ENCODE data around the gene MON1A.

Gene MON1A

GRCh38 chr3:49900491-49901153 lies 29.0 kb downstream of the MON1A start:
- H3K4me3 ChIP-seq (ENCODE audit: insufficient read depth, low read length, poor library complexity, severe bottlenecking): no peak overlapping the region
- no peaks in the 10 kb centered on the region for H4K20me1 ChIP-seq (ENCODE audit: low read depth, low read length)
- no peaks in the 10 kb centered on the region for H3K79me2 ChIP-seq (ENCODE audit: insufficient read depth, low read length)
- H3K27ac ChIP-seq (ENCODE audit: low read depth, low read length): no peak overlapping the region
- no peaks in the 10 kb centered on the region for H3K9me3 ChIP-seq (ENCODE audit: insufficient read depth, low read length)
- no peaks in the 10 kb centered on the region for H3K9me2 ChIP-seq (replicated peaks; ENCODE audit: insufficient read depth, low read length)
- no peak overlapping the region for H3K4me2 ChIP-seq (ENCODE audit: low read depth, low read length, poor library complexity, severe bottlenecking)
- no peak overlapping the region for H3K9ac ChIP-seq (ENCODE audit: low read length)
- H2AFZ ChIP-seq (ENCODE audit: low read depth, low read length, severe bottlenecking): no peak overlapping the region
- no peaks in the 10 kb centered on the region for H3K27me3 ChIP-seq (ENCODE audit: low read length)
- H3K36me3 ChIP-seq (ENCODE audit: low read length): no peaks in the 10 kb centered on the region
- H3F3A ChIP-seq (ENCODE audit: insufficient read depth): no peaks in the 10 kb centered on the region
- no peak for TF ChIP-seq CTCF (IDR thresholded peaks at IDR 0.05; ENCODE audit: insufficient read depth, low read length, poor library complexity, severe bottlenecking)
- no peak for TF ChIP-seq EZH2phosphoT487 (conservative IDR thresholded peaks at IDR 0.05; ENCODE audit: low read length)

- Histone ChIP-seq H4K20me1 (ENCODE audit: low read depth, low read length) (no peaks in the 10 kb centered on the region), H3K9me2 (replicated peaks; ENCODE audit: insufficient read depth, low read length) (no peaks in the 10 kb centered on the region), H3K36me3 (ENCODE audit: low read length) (no peaks in the 10 kb centered on the region), H3K4me2 (ENCODE audit: low read depth, low read length, poor library complexity, severe bottlenecking) (no peak overlapping the region), H3F3A (ENCODE audit: insufficient read depth) (no peaks in the 10 kb centered on the region), H3K27me3 (ENCODE audit: low read length) (no peaks in the 10 kb centered on the region), H3K9ac (ENCODE audit: low read length) (no peak overlapping the region), H3K27ac (ENCODE audit: low read depth, low read length) (no peak overlapping the region), H3K9me3 (ENCODE audit: insufficient read depth, low read length) (no peaks in the 10 kb centered on the region), H3K79me2 (ENCODE audit: insufficient read depth, low read length) (no peaks in the 10 kb centered on the region), H2AFZ (ENCODE audit: low read depth, low read length, severe bottlenecking) (no peak overlapping the region), H3K4me3 (ENCODE audit: insufficient read depth, low read length, poor library complexity, severe bottlenecking) (no peak overlapping the region)
- TF ChIP-seq CTCF (IDR thresholded peaks at IDR 0.05; ENCODE audit: insufficient read depth, low read length, poor library complexity, severe bottlenecking): peak; percentile 48
- no peak for TF ChIP-seq EZH2phosphoT487 (conservative IDR thresholded peaks at IDR 0.05; ENCODE audit: low read length)
Measured at GRCh38 chr3:49899815-49900214, 29.8 kb downstream of the MON1A start.

- TF ChIP-seq CTCF (IDR thresholded peaks at IDR 0.05; ENCODE audit: insufficient read depth, low read length, poor library complexity, severe bottlenecking) (no peak), EZH2phosphoT487 (conservative IDR thresholded peaks at IDR 0.05; ENCODE audit: low read length) (no peak)
- no peaks in the 10 kb centered on the region for H3K9me2 ChIP-seq (replicated peaks; ENCODE audit: insufficient read depth, low read length)
- H2AFZ ChIP-seq (ENCODE audit: low read depth, low read length, severe bottlenecking): no peak overlapping the region
- no peak overlapping the region for H3K27ac ChIP-seq (ENCODE audit: low read depth, low read length)
- H4K20me1 ChIP-seq (ENCODE audit: low read depth, low read length): no peaks in the 10 kb centered on the region
- no peak overlapping the region for H3K4me2 ChIP-seq (ENCODE audit: low read depth, low read length, poor library complexity, severe bottlenecking)
- H3K9ac ChIP-seq (ENCODE audit: low read length): no peak overlapping the region
- no peaks in the 10 kb centered on the region for H3F3A ChIP-seq (ENCODE audit: insufficient read depth)
- H3K9me3 ChIP-seq (ENCODE audit: insufficient read depth, low read length): no peaks in the 10 kb centered on the region
- H3K27me3 ChIP-seq (ENCODE audit: low read length): no peaks in the 10 kb centered on the region
- H3K79me2 ChIP-seq (ENCODE audit: insufficient read depth, low read length): no peaks in the 10 kb centered on the region
- H3K4me3 ChIP-seq (ENCODE audit: insufficient read depth, low read length, poor library complexity, severe bottlenecking): no peak overlapping the region
- H3K36me3 ChIP-seq (ENCODE audit: low read length): no peaks in the 10 kb centered on the region
Measured at GRCh38 chr3:49898991-49899390, 30.6 kb downstream of the MON1A start.

Measured in SU-DHL-6 (cell line).